IPS DF 19.7 (cell line): ENCODE results near the gene TBC1D19.

Source experiments
- DNase-seq: peaks from one replicate; pipeline ENCODE4 v3.0.0-alpha.2; 2013; ENCODE audit warnings: low read depth, low spot score

Gene TBC1D19

GRCh38 chr4:26780539-26780938, 196.7 kb downstream of the TBC1D19 start:
- DNase-seq: no peak

GRCh38 chr4:26782168-26782829, 198.4 kb downstream of the TBC1D19 start:
- no peak for DNase-seq

- no peak for DNase-seq
These were observed 198.9 kb downstream of the TBC1D19 start for GRCh38 chr4:26782830-26783202.

GRCh38 chr4:26784207-26784865, 200.5 kb downstream of the TBC1D19 start:
- DNase-seq: no peak

- no peak for DNase-seq
These were observed 201.4 kb downstream of the TBC1D19 start for GRCh38 chr4:26785312-26785711.

- DNase-seq: no peak
These were observed 201.9 kb downstream of the TBC1D19 start for GRCh38 chr4:26785810-26786209.

- no peak for DNase-seq
These were observed 203.0 kb downstream of the TBC1D19 start for GRCh38 chr4:26786916-26787315.

- no peak for DNase-seq
These were observed 203.8 kb downstream of the TBC1D19 start for GRCh38 chr4:26787461-26788340.

GRCh38 chr4:26788341-26788733, 204.5 kb downstream of the TBC1D19 start:
- no peak for DNase-seq

- DNase-seq: no peak
These were observed 205.3 kb downstream of the TBC1D19 start for GRCh38 chr4:26789208-26789607.

- no peak for DNase-seq
These were observed 207.5 kb downstream of the TBC1D19 start for GRCh38 chr4:26791346-26791745.

GRCh38 chr4:26792639-26793038, 208.8 kb downstream of the TBC1D19 start:
- DNase-seq: no peak

GRCh38 chr4:26793735-26794134, 209.9 kb downstream of the TBC1D19 start:
- DNase-seq: no peak

- DNase-seq: no peak
These were observed 212.2 kb downstream of the TBC1D19 start for GRCh38 chr4:26796081-26796480.

GRCh38 chr4:26802790-26803189, 218.9 kb downstream of the TBC1D19 start:
- no peak for DNase-seq

- DNase-seq: no peak
These were observed 219.5 kb downstream of the TBC1D19 start for GRCh38 chr4:26803211-26803861.

- DNase-seq: no peak
These were observed 220.6 kb downstream of the TBC1D19 start for GRCh38 chr4:26804451-26804850.

- no peak for DNase-seq
These were observed 221.0 kb downstream of the TBC1D19 start for GRCh38 chr4:26804925-26805324.
